ENCODE measurements around the gene SELENOS.

The SELENOS gene

DNA sequence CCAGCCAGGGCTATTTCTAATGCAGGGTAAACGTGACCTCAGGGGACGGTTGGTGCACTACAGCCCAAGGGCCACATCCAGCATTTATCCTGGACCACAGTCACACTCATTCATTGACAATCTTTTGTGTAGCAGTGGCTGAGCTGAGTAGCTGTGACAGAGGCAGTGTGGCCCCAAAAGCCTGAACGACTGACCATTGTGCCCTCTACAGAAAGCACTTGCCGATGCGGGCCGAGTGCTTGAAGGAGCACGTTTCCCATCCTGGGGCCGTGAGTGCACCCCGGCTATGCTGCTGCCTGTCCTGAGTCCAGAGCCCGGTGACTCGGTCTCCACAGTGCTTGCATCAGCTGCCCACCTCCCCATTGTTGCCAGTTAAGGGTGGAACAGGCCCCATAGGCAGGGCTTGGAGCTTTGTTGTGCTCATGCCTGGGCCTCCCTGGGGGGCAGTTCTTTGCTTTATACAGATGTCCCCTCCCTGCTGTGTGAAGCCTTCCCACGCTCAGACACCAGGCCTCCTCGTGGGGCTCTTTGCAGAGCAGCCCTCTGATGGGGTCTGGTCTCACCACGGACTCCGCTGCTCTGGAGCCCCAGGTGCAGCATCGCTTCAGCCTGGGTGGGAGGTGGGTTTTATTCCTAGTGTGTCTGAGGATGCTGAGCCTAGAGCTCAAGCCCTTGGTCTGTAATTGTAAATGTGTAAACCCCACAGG, 30.8 kb upstream of the SELENOS start:
- H3K9me3 ChIP-seq = no peaks in the 10 kb centered on the region
- no peaks in the 10 kb centered on the region for H3K36me3 ChIP-seq
- H3K4me3 ChIP-seq (ENCODE audit: low read depth in 1 of 2, low read length in 1 of 2) = no peak overlapping the region
- no peaks in the 10 kb centered on the region for H3K4me1 ChIP-seq (ENCODE audit: control insufficient read depth in 1 of 2, insufficient read depth in 1 of 2, low read depth in 1 of 2, low read length in 1 of 2)
- TF ChIP-seq, protein P1, sequence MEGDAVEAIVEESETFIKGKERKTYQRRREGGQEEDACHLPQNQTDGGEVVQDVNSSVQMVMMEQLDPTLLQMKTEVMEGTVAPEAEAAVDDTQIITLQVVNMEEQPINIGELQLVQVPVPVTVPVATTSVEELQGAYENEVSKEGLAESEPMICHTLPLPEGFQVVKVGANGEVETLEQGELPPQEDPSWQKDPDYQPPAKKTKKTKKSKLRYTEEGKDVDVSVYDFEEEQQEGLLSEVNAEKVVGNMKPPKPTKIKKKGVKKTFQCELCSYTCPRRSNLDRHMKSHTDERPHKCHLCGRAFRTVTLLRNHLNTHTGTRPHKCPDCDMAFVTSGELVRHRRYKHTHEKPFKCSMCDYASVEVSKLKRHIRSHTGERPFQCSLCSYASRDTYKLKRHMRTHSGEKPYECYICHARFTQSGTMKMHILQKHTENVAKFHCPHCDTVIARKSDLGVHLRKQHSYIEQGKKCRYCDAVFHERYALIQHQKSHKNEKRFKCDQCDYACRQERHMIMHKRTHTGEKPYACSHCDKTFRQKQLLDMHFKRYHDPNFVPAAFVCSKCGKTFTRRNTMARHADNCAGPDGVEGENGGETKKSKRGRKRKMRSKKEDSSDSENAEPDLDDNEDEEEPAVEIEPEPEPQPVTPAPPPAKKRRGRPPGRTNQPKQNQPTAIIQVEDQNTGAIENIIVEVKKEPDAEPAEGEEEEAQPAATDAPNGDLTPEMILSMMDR (IDR thresholded peaks at IDR 0.05) = no peak
- H3K27ac ChIP-seq = no peak overlapping the region
- peaks cover 51% of the 10 kb centered on the region for H3K27me3 ChIP-seq

DNA sequence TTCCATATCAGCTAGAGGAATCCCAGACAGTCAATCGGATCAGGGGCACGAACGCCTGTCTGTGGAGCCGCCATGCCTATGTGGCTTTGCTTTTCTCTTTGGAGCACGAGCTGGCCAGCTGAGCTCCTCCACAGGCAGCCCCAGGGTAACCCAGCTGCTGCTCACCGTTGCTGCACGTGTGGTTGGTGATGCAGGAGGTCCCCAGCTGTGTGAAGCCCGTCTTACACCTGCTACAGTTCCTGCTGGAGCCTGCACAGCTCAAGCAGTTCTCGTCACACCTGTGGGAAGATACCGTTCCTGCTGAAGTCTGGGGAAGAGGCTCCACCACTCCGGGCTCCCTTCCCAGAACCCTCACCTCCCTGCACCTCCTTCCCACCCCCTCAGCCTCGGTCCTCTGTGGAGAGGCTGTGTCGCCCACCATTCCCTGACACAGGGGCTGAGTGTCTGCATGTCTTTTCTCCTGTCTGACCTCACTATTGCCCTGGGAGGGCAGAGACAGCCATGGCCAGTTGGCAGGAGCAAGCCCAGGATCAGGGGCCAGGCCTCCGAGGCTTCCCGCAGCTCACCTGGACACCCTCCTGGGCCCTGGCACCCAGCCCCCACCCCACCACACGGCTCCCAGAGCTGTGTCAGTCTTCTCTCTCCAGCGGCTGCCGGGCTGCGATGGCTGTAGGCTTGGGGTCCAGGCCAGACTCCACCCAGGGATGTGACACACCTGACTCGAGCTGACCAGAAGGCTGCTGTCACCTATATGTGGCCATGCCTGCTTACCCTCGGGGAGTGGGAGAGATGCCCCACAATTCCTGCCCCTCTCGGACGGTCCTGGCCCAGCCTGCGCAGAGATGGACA, 30.0 kb upstream of the SELENOS start:
- Histone ChIP-seq H3K36me3 (no peaks in the 10 kb centered on the region), H3K27ac (no peak overlapping the region), H3K27me3 (peaks cover 53% of the 10 kb centered on the region), H3K4me3 (ENCODE audit: low read depth in 1 of 2, low read length in 1 of 2) (no peak overlapping the region), H3K4me1 (ENCODE audit: control insufficient read depth in 1 of 2, insufficient read depth in 1 of 2, low read depth in 1 of 2, low read length in 1 of 2) (no peaks in the 10 kb centered on the region), H3K9me3 (no peaks in the 10 kb centered on the region)
- TF ChIP-seq, protein P1 (IDR thresholded peaks at IDR 0.05) = no peak

DNA sequence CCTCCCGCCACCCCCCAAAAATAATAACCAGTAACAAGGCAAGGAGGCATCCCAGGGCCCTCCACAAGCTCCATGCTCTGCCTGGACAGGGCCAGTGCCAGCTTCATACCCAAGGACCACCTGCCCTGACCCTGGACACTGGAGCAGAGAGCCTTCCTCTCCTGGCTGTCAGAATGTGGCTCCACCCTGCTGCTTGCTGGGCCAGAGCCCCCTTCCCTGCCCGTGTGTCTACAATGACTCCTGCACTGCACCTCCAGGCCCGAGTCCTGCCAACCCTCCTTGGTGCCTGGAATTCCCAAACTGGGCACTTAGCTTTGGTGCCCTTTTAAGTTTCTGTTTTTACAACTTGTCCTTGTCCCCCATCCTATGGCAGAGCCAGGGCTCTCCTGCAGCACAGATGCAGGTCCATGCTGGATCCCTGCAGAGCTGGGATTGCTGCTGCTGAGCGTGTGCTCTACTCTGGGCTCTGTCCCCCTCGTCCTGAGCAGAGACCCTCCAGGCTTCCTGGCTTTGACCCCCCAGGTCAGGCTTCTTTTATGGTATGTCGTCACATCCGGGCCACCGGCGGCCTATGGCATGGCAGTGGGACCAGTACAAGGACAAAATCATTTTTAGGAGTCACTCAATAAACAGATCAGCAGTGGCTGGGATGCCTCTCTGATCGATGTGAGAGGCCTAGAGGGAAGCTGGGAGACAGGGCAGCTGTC, 29.2 kb upstream of the SELENOS start:
- Histone ChIP-seq H3K27me3 (peaks cover 53% of the 10 kb centered on the region), H3K36me3 (no peaks in the 10 kb centered on the region), H3K9me3 (no peaks in the 10 kb centered on the region), H3K4me1 (ENCODE audit: control insufficient read depth in 1 of 2, insufficient read depth in 1 of 2, low read depth in 1 of 2, low read length in 1 of 2) (no peaks in the 10 kb centered on the region), H3K27ac (no peak overlapping the region), H3K4me3 (ENCODE audit: low read depth in 1 of 2, low read length in 1 of 2) (no peak overlapping the region)
- TF ChIP-seq, protein P1 (IDR thresholded peaks at IDR 0.05) = no peak

DNA sequence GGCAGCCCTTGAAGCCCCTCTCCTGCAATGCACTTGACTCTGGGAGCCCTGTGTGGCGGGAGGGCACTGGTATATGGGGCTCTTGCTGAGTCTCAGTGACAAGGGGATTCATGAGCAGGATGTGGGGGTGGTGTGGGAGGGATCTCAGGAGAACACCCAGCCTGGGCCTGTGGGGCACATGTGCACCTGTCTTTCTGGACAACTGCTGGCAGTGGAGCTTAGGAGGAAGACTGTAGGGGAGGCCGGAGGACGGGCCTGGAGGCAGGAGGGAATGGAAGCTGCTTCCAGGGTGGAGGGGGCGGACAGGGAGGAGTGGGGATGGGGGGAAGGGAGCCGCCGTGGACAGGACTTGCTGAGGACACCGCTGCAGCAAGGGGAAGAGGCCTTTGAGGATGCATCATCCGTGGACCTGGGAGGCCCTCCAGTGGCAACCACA, 28.6 kb upstream of the SELENOS start:
- TF ChIP-seq, protein P1 (IDR thresholded peaks at IDR 0.05) = no peak
- Histone ChIP-seq H3K9me3 (no peaks in the 10 kb centered on the region), H3K27me3 (peaks cover 53% of the 10 kb centered on the region), H3K27ac (no peak overlapping the region), H3K4me3 (ENCODE audit: low read depth in 1 of 2, low read length in 1 of 2) (no peak overlapping the region), H3K4me1 (ENCODE audit: control insufficient read depth in 1 of 2, insufficient read depth in 1 of 2, low read depth in 1 of 2, low read length in 1 of 2) (no peaks in the 10 kb centered on the region), H3K36me3 (no peaks in the 10 kb centered on the region)

DNA sequence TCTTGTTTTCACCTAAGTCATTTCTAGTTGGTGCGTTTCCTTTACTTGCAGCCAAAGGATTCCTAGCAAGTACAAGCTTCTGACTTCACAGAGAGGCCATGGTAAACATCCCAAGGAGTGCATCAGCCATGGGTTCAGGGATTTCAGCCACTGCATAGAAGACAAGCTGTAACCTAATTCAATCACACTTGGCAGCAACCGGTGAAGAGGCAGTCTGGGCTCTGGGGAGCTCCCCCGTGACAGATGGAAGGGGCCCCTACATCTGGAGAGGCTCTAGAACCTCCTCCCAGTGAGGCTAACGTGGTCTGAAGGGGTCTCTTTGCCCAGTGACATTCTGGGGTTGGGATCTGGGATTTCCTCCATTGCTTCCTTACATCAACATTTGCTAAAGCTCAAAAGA, 26.1 kb upstream of the SELENOS start:
- TF ChIP-seq, protein P1 (IDR thresholded peaks at IDR 0.05) = no peak
- H3K4me3 ChIP-seq (ENCODE audit: low read depth in 1 of 2, low read length in 1 of 2) = no peak overlapping the region
- H3K27ac ChIP-seq = no peak overlapping the region
- H3K27me3 ChIP-seq = peaks cover 39% of the 10 kb centered on the region
- no peaks in the 10 kb centered on the region for H3K9me3 ChIP-seq
- no peaks in the 10 kb centered on the region for H3K36me3 ChIP-seq
- H3K4me1 ChIP-seq (ENCODE audit: control insufficient read depth in 1 of 2, insufficient read depth in 1 of 2, low read depth in 1 of 2, low read length in 1 of 2) = no peaks in the 10 kb centered on the region
